Spleen (tissue), 11 donors: ENCODE measurements around the gene PTPRT. TPM values are rescaled to one million over a fixed set of nuclear protein-coding genes. Genes with fewer than 3 reads are reported as not detected.

Experiments used
- DNase-seq: peaks from one replicate; pipeline ENCODE4 v3.0.0-alpha.2; 2020
- H3K27ac ChIP-seq, 8 donors: fragments of 200-600 bp; sonication (generic) in 7 of 8; 1 replicate in 4 of 8; 2 replicates in 4 of 8; pipeline versions ENCODE4 v1.5.0 to v1.8.0; 2016 to 2021; ENCODE audit warnings: inconsistent platforms in 4 of 8, mild to moderate bottlenecking in 4 of 8, moderate library complexity in 1 of 8
- H3K27me3 ChIP-seq, 7 donors: fragments of 200-600 bp; sonication (generic) in 6 of 7; replicated peaks in 1 of 7; 1 replicate in 4 of 7; 2 replicates in 3 of 7; pipeline versions ENCODE4 v1.5.0 to v1.8.0; 2016 to 2021; ENCODE audit warnings: inconsistent platforms in 3 of 7, mild to moderate bottlenecking in 1 of 7
- H3K36me3 ChIP-seq, 6 donors: fragments of 200-600 bp; sonication (generic) in 5 of 6; 1 replicate in 4 of 6; 2 replicates in 2 of 6; pipeline versions ENCODE4 v1.5.0 to v1.8.0; 2016 to 2021; ENCODE audit warnings: inconsistent platforms in 2 of 6
- H3K4me1 ChIP-seq, 6 donors: fragments of 200-600 bp; sonication (generic) in 5 of 6; 1 replicate in 3 of 6; 2 replicates in 3 of 6; pipeline versions ENCODE4 v1.5.0 to v1.8.0; 2016 to 2021; ENCODE audit warnings: inconsistent platforms in 3 of 6
- H3K4me3 ChIP-seq, 8 donors: fragments of 200-600 bp; sonication (generic) in 7 of 8; 1 replicate in 4 of 8; 2 replicates in 4 of 8; pipeline versions ENCODE4 v1.5.0 to v1.8.0; 2016 to 2021; ENCODE audit warnings: inconsistent platforms in 4 of 8, mild to moderate bottlenecking in 4 of 8, moderate library complexity in 2 of 8
- H3K9me3 ChIP-seq, 8 donors: fragments of 200-600 bp; sonication (generic) in 7 of 8; 1 replicate in 4 of 8; 2 replicates in 4 of 8; pipeline versions ENCODE4 v1.5.0 to v1.8.0; 2016 to 2021; ENCODE audit warnings: inconsistent platforms in 4 of 8
- CTCF ChIP-seq, 11 experiments: fragments of 200-600 bp in 7 of 11; fragments of 450-650 bp in 4 of 11; sonication (generic) in 4 of 11; IDR thresholded peaks in 8 of 11; conservative IDR thresholded peaks in 3 of 11; 1 replicate in 7 of 11; 2 replicates in 4 of 11; pipeline versions ENCODE4 v1.4.0 to v1.8.0; 2016 to 2021; ENCODE audit warnings: antibody characterized with exemption in 11 of 11, inconsistent platforms in 4 of 11, mild to moderate bottlenecking in 1 of 11
- POLR2A ChIP-seq, 3 donors: fragments of 450-650 bp; IDR thresholded peaks; one replicate each; pipeline ENCODE4 v1.5.1; 2017; ENCODE audit warnings: antibody characterized with exemption in 3 of 3, mild to moderate bottlenecking in 1 of 3
- POLR2AphosphoS5 ChIP-seq, 3 donors: sonication (generic); formaldehyde crosslinking; IDR thresholded peaks; one replicate each; pipeline ENCODE4 v1.5.1; 2017; ENCODE audit warnings: antibody characterized with exemption in 3 of 3
- WGBS, 5 donors: extraction: QIAGEN DNeasy Blood & Tissue Kit in 3 of 5; methylation state at CpG; one replicate each; pipeline versions ENCODE4 v1.1.5 to v1.1.7; 2013 to 2018; 5-methylcytosine and 5-hydroxymethylcytosine counted together
- intact Hi-C: fragments of 100-400 bp; cut with DNase I; formaldehyde crosslinking; loops from one replicate; pipeline ENCODE4 v1.15.0; 2023; ENCODE audit warnings: low total_unique reads
- polyA plus RNA-seq, 3 donors: library from polyadenylated mRNA; stranded (reverse); fragments of 200-250 nt; gene quantifications; one replicate each; pipeline ENCODE4 v1.2.1, GENCODE V29; 2013
- total RNA-seq, 7 donors: library from RNA; depleted of rRNA in 3 of 7; stranded (reverse); fragments of >200 nt in 3 of 7; fragmentation: NEBNext Ultra II Directional in 4 of 7; extraction: Animal tissue kit (Norgen Biotek cat#: 25700) in 4 of 7; gene quantifications; one replicate each; pipeline versions ENCODE4 v1.1.0 to v1.2.1, GENCODE V29; 2016 to 2021
- donor health status: healthy with polysubstance abuse.
- donor health status: DM: no; HTN: no; CAD: no; lungs with moderate emphysema.
- donor health status: DM: no; HTN: no; CAD: no.
- donor health status: Bipolar disorder and iron deficiency.
- donor health status: healthy.
- donor health status: DM: no; HTN: no; CAD: no.
- donor health status: DM: yes; HTN: yes; CAD: no.

Gene PTPRT
- total and polyA plus RNA-seq, 10 donors: 0.02 to 4.7 (median 1.2) TPM

- TF ChIP-seq CTCF (IDR thresholded peaks at IDR 0.05 in 8 of 11, conservative IDR thresholded peaks at IDR 0.05 in 3 of 11) (no peak), POLR2AphosphoS5 (IDR thresholded peaks at IDR 0.05) (no peak), POLR2A (IDR thresholded peaks at IDR 0.05) (no peak)
- Histone ChIP-seq H3K4me1 (no peaks in the 10 kb centered on the region), H3K4me3 (no peak overlapping the region), H3K9me3 (peaks cover 0 to 9% (median 0%) of the 10 kb centered on the region in 8 donors), H3K27ac (no peak overlapping the region), H3K36me3 (no peaks in the 10 kb centered on the region), H3K27me3 (no peaks in the 10 kb centered on the region)
- DNase-seq: no peak
- WGBS, 5 donors: 75 to 84% (median 80%) methylated on average over 6 of the region's 6 CpGs
- intact Hi-C loops: no loop called here
Measured at GRCh38 chr20:42886046-42886445, 303.7 kb downstream of the PTPRT start.

GRCh38 chr20:42875581-42875980, 314.1 kb downstream of the PTPRT start:
- H3K4me3 ChIP-seq: no peak overlapping the region
- no peak overlapping the region for H3K27ac ChIP-seq
- peaks cover 0 to 7% (median 0%) of the 10 kb centered on the region in 8 donors for H3K9me3 ChIP-seq
- no peaks in the 10 kb centered on the region for H3K36me3 ChIP-seq
- DNase-seq: no peak
- H3K4me1 ChIP-seq: no peaks in the 10 kb centered on the region
- H3K27me3 ChIP-seq: no peaks in the 10 kb centered on the region
- TF ChIP-seq CTCF (IDR thresholded peaks at IDR 0.05 in 8 of 11, conservative IDR thresholded peaks at IDR 0.05 in 3 of 11) (no peak), POLR2AphosphoS5 (IDR thresholded peaks at IDR 0.05) (no peak), POLR2A (IDR thresholded peaks at IDR 0.05) (no peak)
- 55 to 80% (median 65%) methylated on average over 2 of the region's 2 CpGs for WGBS, 5 donors
- intact Hi-C loops: no loop called here

GRCh38 chr20:42873259-42873658, 316.4 kb downstream of the PTPRT start:
- Histone ChIP-seq H3K4me3 (no peak overlapping the region), H3K9me3 (peaks cover 0 to 7% (median 0%) of the 10 kb centered on the region in 8 donors), H3K27me3 (no peaks in the 10 kb centered on the region), H3K36me3 (no peaks in the 10 kb centered on the region), H3K4me1 (no peaks in the 10 kb centered on the region), H3K27ac (no peak overlapping the region)
- TF ChIP-seq POLR2A (IDR thresholded peaks at IDR 0.05) (no peak), POLR2AphosphoS5 (IDR thresholded peaks at IDR 0.05) (no peak), CTCF (IDR thresholded peaks at IDR 0.05 in 8 of 11, conservative IDR thresholded peaks at IDR 0.05 in 3 of 11) (no peak)
- no peak for DNase-seq
- WGBS, 5 donors: 63 to 90% (median 75%) methylated on average over 3 of the region's 3 CpGs
- intact Hi-C loops: no loop called here

GRCh38 chr20:42864116-42864515, 325.6 kb downstream of the PTPRT start:
- Histone ChIP-seq H3K9me3 (no peaks in the 10 kb centered on the region), H3K27ac (no peak overlapping the region), H3K4me3 (no peak overlapping the region), H3K27me3 (no peaks in the 10 kb centered on the region), H3K36me3 (no peaks in the 10 kb centered on the region), H3K4me1 (no peaks in the 10 kb centered on the region)
- no peak for DNase-seq
- WGBS, 5 donors: 59 to 63% (median 62%) methylated on average over 3 of the region's 3 CpGs
- intact Hi-C loops: no loop called here
- TF ChIP-seq CTCF (IDR thresholded peaks at IDR 0.05 in 8 of 11, conservative IDR thresholded peaks at IDR 0.05 in 3 of 11): no peak
- TF ChIP-seq POLR2A (IDR thresholded peaks at IDR 0.05): no peak
- TF ChIP-seq POLR2AphosphoS5 (IDR thresholded peaks at IDR 0.05): no peak
